Chondrocyte (in vitro differentiated cells): ENCODE measurements around the gene JUNB. TPM values are rescaled to one million over a fixed set of nuclear protein-coding genes. Genes with fewer than 3 reads are reported as not detected.

Experiments used
- DNase-seq: peaks from one replicate; pipeline ENCODE4 v3.0.0; 2021; ENCODE audit warnings: mixed read lengths, low spot score
- H3K27ac Mint-ChIP-seq: one replicate; pipeline ENCODE4 v1.8.0; 2021; ENCODE audit warnings: mild to moderate bottlenecking, moderate library complexity, mixed read lengths; ENCODE audit not compliant: unreplicated experiment
- H3K27me3 Mint-ChIP-seq: 2 replicates; pipeline ENCODE4 v1.8.0; 2021; ENCODE audit warnings: low read depth, mixed read lengths
- H3K36me3 Mint-ChIP-seq: 2 replicates; pipeline ENCODE4 v1.8.0; 2021; ENCODE audit warnings: low read depth, mixed read lengths
- H3K4me1 Mint-ChIP-seq: 2 replicates; pipeline ENCODE4 v1.8.0; 2021; ENCODE audit warnings: low read depth, mild to moderate bottlenecking, mixed read lengths
- H3K4me3 Mint-ChIP-seq: one replicate; pipeline ENCODE4 v1.8.0; 2021; ENCODE audit warnings: mild to moderate bottlenecking, moderate library complexity, mixed read lengths; ENCODE audit not compliant: unreplicated experiment
- H3K9me3 Mint-ChIP-seq: 2 replicates; pipeline ENCODE4 v1.8.0; 2021; ENCODE audit warnings: low read depth, mixed read lengths
- CTCF ChIP-seq: fragments of 200-600 bp; sonication (generic); IDR thresholded peaks from 2 replicates; pipeline ENCODE4 v1.5.0; 2021; ENCODE audit warnings: antibody characterized with exemption, mild to moderate bottlenecking, moderate library complexity
- total RNA-seq: library from RNA; stranded (reverse); gene quantifications from 3 replicates; pipeline ENCODE4 v1.2.1, GENCODE V29; 2021

The JUNB gene
- total RNA-seq, 1 donor from 2014 or later, result 122 TPM

- no peak overlapping the region for H3K4me3 Mint-ChIP-seq
- no peak for DNase-seq
- no peaks in the 10 kb centered on the region for H3K9me3 Mint-ChIP-seq
- no peak overlapping the region for H3K27ac Mint-ChIP-seq
- peaks cover 10% of the 10 kb centered on the region for H3K36me3 Mint-ChIP-seq
- no peaks in the 10 kb centered on the region for H3K27me3 Mint-ChIP-seq
- H3K4me1 Mint-ChIP-seq, result peaks cover 3% of the 10 kb centered on the region
- TF ChIP-seq CTCF, result no peak
Measured at GRCh38 chr19:12767150-12767549, 24.1 kb upstream of the JUNB start.

GRCh38 chr19:12767666-12768065 is 23.6 kb upstream of the JUNB start:
- DNase-seq, result no peak
- Mint-ChIP-seq H3K4me1 (peaks cover 3% of the 10 kb centered on the region), H3K27me3 (no peaks in the 10 kb centered on the region), H3K27ac (no peak overlapping the region), H3K36me3 (peaks cover 10% of the 10 kb centered on the region), H3K4me3 (no peak overlapping the region), H3K9me3 (no peaks in the 10 kb centered on the region)
- no peak for TF ChIP-seq CTCF

- H3K36me3 Mint-ChIP-seq, result peaks cover 5% of the 10 kb centered on the region
- H3K27me3 Mint-ChIP-seq, result no peaks in the 10 kb centered on the region
- no peak for DNase-seq
- H3K4me1 Mint-ChIP-seq, result peaks cover 10% of the 10 kb centered on the region
- H3K9me3 Mint-ChIP-seq, result no peaks in the 10 kb centered on the region
- H3K27ac Mint-ChIP-seq, result no peak overlapping the region
- no peak overlapping the region for H3K4me3 Mint-ChIP-seq
- no peak for TF ChIP-seq CTCF
Measured at GRCh38 chr19:12769689-12770088, 21.6 kb upstream of the JUNB start.

GRCh38 chr19:12770922-12771321 is 20.4 kb upstream of the JUNB start:
- Mint-ChIP-seq H3K4me1 (peaks cover 10% of the 10 kb centered on the region), H3K36me3 (peaks cover 4% of the 10 kb centered on the region), H3K27ac (no peak overlapping the region), H3K27me3 (no peaks in the 10 kb centered on the region), H3K4me3 (no peak overlapping the region), H3K9me3 (no peaks in the 10 kb centered on the region)
- no peak for DNase-seq
- no peak for TF ChIP-seq CTCF

- H3K27me3 Mint-ChIP-seq, result no peaks in the 10 kb centered on the region
- no peak overlapping the region for H3K4me3 Mint-ChIP-seq
- H3K9me3 Mint-ChIP-seq, result no peaks in the 10 kb centered on the region
- TF ChIP-seq CTCF, result no peak
- no peak overlapping the region for H3K27ac Mint-ChIP-seq
- peaks cover 4% of the 10 kb centered on the region for H3K36me3 Mint-ChIP-seq
- H3K4me1 Mint-ChIP-seq, result peaks cover 9% of the 10 kb centered on the region
- DNase-seq, result no peak
Measured at GRCh38 chr19:12772323-12772722, 19.0 kb upstream of the JUNB start.
